NCI-H1436 (cell line): ENCODE data around the gene DYNLT2.

Experiments used
- DNase-seq: peaks from one replicate; lab custom pipeline; 2025; lab: John Stamatoyannopoulos, UW

DYNLT2 gene

DNA sequence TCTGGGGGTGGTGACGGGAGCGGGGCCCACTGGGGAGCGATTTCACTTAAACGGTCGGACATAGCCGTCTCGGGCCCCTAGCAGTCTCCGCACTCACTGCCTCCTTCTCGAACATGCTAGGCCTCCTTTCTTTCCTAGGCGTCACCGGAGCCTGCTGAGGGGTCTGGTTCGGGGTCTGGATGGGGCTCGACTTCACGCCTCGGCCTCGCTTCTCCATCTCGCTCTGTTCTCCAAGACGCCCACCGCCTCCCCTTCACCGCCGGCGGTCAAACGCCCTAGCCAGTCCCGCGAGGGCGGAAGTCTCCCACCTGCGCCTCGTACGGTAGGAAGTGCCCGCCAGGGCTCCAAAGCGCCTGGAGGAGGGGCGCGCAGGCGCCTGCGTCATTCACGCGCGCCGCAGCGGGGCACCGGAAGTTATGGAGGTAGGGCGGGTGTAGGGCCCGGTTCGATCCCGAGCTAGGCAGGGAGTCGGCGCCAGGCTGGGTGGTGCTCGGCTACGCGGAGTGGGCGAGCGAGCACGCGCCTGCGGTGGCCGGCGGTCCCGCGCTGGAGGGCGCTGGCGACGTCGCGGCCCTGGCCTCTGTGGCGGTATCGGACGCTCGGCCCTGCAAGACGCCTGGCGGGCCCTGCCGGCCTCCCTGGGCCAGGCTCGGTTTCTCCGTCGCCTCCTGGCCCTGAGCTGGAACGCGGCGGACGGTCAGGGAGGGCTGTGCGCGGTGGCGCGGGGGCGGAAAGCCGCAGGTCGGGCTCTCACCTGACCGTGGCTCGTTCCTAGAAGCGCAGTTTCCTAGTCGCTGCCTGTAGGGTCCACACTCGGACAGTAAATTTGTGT, at the start of gene DYNLT2, which contains the start of gene ERMARD:
Gene DYNLT2, minus strand, starts transcription at position 331 of the 832 bp plus-strand sequence. Its CDS starts 114 bp downstream, at position 217.
Gene ERMARD, plus strand, starts transcription at position 381 of the 832 bp plus-strand sequence. Its CDS starts 36 bp downstream, at position 417.
- peak; percentile 95 for DNase-seq

DNA sequence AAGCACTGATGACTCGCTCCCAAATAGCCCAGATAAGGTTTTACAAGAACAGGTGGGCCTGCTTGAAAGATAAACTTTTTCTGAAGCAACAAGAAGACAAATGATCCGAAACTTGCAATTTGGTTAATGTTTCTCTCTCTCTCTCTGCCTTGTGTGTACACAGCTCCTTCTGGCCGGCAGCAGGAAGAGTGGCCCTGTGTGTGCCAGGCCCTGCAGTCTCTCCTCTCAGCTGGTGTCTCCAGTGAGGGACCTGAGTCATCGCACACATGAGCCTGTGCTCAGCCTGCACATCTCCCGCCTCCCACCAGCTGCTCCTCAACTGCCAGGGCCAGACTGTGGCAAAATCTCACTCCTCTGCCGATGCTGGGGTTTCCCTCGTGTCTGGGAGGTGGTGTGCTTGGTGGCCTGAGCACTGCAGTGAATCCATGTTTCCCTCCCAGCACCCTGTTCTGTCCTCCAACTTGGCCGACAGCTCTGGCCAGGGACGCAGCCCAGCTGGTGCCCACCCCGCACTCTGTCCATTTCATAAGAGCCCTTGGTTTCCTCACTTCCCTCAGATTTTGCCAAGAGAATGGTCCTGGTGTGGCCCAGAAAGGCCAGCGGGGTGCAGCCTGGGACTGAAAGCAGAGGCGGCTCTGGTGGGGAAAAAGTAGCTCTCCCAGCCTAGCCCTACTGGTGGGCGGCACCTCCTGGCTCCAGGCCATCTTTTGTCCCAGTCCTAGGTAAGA, 49.5 kb upstream of the DYNLT2 start:
- no peak for DNase-seq

DNA sequence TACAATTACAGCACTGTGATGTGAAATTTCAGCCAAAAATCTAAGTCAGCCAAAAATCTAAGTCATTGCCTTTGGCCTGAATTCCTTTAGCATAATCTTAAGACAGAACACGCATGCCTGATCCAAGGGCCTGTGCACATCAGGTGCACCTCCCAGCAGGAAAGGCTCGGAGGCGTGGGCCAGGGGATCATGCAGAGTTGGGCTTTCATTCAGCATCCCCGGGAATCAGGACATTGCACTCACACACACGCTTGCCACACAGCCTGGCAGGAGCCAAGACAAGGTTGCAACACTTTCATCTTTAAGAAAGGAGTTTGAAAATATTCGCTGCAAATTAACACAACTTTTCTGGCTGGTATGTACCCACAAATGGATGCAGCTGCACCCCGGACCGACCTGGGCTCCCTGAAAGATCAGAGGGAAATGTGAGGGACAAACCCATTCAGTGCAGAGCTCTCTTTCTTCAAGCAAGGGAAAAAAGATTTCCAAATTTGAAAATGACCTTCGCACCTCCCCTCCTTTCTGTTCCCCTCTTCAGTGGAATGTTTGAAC, 48.8 kb upstream of the DYNLT2 start:
- no peak for DNase-seq

DNA sequence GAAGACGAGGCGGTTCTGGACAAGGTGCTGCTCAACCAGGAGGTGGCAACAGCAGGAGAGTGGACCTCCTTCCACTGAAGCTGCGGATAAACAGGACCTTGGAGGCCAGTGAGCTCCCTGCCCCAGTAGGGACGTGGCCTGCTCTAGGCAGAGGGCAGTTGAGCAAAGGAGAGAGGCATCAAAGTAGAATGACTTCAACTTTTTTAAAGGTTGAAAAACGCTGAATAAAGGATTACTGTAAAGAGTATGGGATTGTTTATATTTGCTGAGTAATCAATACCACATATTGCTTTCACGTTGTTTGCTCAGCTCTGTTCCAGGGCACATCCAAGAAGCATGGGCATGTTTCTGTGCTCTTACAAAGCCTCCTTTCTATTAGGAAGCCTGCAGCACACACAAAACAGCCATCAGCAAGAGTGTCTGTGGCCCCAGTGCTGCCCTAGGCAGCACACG, 48.1 kb upstream of the DYNLT2 start:
- DNase-seq: no peak

GRCh38 chr6:169798764-169799473, 47.5 kb upstream of the DYNLT2 start:
- DNase-seq: no peak

DNA sequence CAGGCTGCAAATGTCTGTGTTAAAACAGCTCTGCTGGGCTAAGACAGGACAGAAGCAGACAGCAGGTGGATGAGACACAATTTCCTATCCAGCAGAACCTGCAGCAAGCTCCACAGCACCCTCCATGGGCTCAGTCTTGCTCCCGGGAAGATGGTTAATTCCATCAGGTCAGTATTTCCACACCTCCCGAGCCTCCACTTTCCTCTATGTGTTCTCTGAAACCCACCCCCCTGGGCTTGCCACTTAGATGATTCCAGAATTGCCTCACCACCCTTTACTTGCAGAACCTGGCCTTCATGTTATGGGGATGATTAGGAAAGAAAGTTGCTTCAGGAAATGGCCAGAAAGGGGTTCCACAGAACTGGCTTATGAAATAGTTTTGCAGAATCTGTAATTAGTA, 43.8 kb upstream of the DYNLT2 start:
- no peak for DNase-seq

GRCh38 chr6:169794317-169795055, 43.1 kb upstream of the DYNLT2 start:
- DNase-seq: no peak

DNA sequence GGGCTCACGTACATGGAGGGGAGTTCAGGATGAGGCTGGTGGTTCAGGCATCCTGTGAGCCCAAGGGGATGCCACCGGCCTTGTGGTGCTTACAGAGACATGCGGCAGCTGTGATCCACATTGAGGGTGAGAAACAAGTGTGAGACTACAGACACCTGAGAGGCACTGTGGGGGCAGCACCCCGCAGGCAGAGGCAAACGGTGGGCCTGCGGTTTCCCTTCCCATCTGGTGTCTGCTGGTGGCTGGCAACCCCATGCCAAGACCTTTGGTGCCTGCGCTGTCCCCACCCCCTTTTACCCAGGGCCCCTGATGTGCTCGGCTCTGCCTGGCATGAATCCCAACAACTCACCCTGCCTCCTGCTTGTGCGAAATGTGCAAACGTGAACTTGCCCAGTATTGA, 42.0 kb upstream of the DYNLT2 start:
- DNase-seq: no peak

- no peak for DNase-seq
Observed at GRCh38 chr6:169792306-169793015, 41.1 kb upstream of the DYNLT2 start.

- DNase-seq: no peak
Observed at GRCh38 chr6:169791721-169792131, 40.4 kb upstream of the DYNLT2 start.

DNA sequence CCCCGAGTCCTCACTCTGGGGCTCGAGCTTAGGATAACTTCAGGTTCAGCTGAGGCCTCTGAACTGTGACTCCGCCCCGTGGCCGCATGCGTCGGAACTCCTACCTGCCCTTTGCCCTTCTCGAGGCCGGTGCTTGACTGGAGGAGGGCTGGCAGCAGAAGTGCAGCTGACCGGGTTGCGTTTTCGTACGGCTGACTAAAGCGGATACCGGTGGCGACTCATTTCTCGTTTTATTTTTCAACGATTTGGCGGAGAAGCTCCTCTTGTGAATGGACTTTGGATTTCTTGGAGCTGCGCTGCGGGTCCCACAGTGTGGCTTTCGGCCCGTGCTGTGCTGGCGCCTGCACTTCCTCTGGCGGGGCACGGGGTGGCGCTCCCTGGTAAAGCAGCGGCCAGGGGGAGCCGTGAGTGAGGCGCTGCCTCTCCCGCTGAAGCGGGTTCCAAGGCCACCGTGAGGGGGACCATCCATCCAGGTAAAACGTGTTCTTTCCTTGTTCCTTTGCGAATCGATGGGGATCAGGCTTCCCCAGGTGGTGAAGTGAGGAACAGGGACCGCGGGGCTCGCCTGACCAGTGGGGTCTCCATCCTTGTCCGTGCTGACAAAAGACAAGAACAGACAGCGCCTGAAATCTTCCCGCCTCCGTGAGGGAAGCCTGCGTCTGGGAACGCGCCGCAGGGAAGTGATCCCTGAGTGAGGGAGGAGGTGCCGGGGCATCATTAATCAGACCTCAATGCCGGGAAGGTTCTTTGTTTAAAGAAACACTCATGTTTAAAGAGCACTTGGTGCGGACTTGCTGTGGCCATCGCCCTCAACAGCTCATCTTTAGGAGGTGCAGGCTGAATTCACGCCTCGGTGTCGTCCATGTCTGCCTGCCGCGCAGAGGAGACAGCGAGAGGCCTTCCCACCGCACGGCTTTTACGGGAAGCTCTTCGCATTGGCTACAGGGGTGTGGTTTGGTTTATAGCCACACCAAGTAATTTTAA, 38.9 kb upstream of the DYNLT2 start:
- peak; percentile 79 for DNase-seq

GRCh38 chr6:169789146-169789943, 38.0 kb upstream of the DYNLT2 start:
- DNase-seq: no peak

GRCh38 chr6:169788809-169789145, 37.4 kb upstream of the DYNLT2 start:
- DNase-seq: no peak

DNA sequence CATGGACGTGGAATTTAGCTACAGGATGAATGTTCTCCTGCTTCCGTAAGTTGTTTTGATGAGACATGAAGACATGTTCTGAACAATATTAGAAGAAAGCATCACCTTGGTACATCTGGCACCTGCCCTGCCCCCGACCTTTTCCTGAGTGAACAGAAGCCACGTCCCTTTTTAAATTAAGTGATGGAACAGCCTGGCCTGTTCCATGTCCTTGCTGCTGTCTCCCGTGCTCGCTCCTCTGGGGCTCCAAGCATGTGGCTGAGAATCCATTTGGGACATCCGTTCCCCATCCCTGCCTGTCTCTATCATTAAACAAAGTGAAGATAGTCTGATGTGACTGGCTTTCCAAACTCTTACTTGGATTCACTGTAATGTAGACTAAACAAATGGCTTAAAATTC, 36.4 kb upstream of the DYNLT2 start:
- no peak for DNase-seq

- DNase-seq: no peak
Observed at GRCh38 chr6:169786349-169786748, 35.0 kb upstream of the DYNLT2 start.

GRCh38 chr6:169785566-169785965, 34.2 kb upstream of the DYNLT2 start:
- no peak for DNase-seq

- DNase-seq: no peak
Observed at GRCh38 chr6:169784821-169785340, 33.5 kb upstream of the DYNLT2 start.

DNA sequence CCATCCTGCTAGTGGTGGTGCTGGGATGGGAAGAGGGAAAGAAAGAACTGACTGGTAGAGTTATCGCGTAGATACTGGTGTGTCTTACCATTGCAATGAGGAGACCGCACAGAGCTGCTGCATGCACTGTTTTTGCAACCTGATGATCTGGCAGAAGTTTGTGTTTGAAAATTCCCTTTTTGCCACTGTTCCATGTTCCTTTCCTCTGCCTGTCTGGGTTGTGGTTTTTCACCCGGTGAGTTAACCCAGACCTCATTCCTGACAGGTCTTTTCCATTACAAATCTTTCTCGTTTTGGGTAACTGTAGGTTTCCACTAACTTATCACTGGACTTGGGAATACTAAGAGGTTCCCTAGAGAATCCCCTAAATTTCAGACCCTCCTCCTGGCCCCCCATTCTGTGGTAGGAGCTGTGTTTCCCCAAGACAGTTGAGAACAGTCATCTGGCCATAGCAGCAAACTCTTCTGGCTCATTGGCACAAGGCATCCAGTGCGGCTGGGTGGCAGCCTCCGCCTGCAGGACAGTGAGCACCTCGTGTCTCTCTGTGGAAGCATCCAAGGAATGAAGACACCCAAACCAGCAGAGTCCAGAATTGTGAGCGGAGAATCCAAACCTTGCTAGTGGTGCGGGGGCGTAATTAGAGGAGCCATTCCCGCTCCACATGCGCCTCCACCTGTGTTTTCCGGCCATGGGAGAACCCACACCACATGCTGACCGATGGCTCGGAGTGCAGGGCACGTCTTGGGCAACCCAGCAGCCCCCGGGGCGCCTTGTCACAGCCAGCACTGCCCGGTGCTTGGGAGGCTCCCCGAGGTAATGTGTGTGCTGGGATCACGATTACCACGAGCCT, 32.8 kb upstream of the DYNLT2 start:
- DNase-seq: no peak
